Epithelial cell of esophagus (primary cell): ENCODE results near the gene GPATCH4.
"Not testable (repeated sequence)": the region's sequence is repeated elsewhere in the genome, so short reads cannot be mapped to it uniquely, and the experiment has no call there.

Experiments
- DNase-seq: peaks from one replicate; pipeline ENCODE4 v3.0.0; 2010; ENCODE audit warnings: low read depth
- H3K4me3 ChIP-seq: 2 replicates; pipeline ENCODE4 v1.5.1; 2011; ENCODE audit warnings: mild to moderate bottlenecking, low read length, control low read depth
- TF ChIP-seq, protein P1 (sequence below): IDR thresholded peaks from 2 replicates; pipeline ENCODE4 v1.5.1; 2011; ENCODE audit warnings: low read depth, mild to moderate bottlenecking, low read length, control low read depth, inconsistent platforms; ENCODE audit not compliant: insufficient read depth; ENCODE audit errors: missing control alignments

Gene GPATCH4

DNA sequence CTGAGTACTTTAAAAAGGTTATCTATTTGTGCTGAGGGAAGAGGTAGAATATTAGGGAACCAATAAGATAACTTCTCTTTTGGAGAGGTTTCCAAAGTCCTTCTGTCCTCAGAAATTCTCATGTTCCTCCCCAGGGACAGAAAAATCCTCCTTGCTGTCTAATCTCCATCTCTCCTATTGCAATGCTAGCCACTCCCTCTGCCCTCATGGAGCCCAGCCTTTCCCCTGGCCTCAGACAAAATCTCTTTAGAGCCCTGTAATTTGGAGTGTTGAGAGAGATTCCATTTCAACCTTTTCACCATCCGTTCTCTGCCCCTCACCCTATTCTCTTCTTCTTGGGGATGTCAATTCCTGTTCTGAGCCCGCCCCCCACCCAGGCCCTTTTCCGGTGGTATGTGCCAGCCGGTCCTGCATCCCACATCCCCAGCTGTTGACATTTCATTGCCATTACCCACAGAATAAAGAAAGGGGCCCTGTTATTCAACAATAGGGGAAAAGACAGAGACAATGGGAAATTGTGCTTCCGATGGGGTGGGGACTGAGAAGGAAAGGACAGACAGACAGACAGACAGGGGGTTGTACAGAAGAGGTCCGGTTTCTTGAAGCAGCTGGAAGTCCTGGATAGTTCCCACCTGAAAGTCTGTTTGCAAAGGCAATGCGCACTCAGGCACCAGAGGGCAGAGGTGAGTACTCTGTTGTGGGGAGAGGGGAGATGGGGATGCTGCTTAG is 17.7 kb upstream of the GPATCH4 start, which contains the start of gene HAPLN2:
Gene HAPLN2, plus strand, starts transcription at position 563 of the 729 bp plus-strand sequence. CDS start 4,076 bp downstream, outside the sequence.
- TF ChIP-seq, protein P1, sequence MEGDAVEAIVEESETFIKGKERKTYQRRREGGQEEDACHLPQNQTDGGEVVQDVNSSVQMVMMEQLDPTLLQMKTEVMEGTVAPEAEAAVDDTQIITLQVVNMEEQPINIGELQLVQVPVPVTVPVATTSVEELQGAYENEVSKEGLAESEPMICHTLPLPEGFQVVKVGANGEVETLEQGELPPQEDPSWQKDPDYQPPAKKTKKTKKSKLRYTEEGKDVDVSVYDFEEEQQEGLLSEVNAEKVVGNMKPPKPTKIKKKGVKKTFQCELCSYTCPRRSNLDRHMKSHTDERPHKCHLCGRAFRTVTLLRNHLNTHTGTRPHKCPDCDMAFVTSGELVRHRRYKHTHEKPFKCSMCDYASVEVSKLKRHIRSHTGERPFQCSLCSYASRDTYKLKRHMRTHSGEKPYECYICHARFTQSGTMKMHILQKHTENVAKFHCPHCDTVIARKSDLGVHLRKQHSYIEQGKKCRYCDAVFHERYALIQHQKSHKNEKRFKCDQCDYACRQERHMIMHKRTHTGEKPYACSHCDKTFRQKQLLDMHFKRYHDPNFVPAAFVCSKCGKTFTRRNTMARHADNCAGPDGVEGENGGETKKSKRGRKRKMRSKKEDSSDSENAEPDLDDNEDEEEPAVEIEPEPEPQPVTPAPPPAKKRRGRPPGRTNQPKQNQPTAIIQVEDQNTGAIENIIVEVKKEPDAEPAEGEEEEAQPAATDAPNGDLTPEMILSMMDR = peak; percentile 67
- DNase-seq = peak; percentile 46
- no peak within 1 kb of the TSS for H3K4me3 ChIP-seq

DNA sequence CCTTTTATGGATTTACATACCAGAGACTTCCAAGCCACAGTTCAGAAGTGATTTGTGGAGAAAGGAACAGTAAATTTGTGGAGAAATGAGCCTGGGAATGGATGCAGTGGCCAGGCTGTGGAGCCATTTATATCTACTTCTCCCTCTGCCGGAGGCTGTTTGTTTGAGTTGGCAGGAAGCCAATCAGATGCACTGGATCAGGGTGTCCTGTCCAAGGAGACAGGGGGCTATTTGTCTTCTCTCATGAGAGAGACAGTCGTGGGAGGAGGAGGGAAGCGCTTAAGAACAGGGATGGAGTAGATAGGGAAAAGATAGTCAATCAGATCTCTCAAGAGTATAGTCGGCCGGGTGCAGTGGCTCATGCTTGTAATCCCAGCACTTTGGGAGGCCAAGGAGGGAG is 15.2 kb upstream of the GPATCH4 start:
- TF ChIP-seq, protein P1 = no peak
- DNase-seq = no peak
- no peak overlapping the region for H3K4me3 ChIP-seq

DNA sequence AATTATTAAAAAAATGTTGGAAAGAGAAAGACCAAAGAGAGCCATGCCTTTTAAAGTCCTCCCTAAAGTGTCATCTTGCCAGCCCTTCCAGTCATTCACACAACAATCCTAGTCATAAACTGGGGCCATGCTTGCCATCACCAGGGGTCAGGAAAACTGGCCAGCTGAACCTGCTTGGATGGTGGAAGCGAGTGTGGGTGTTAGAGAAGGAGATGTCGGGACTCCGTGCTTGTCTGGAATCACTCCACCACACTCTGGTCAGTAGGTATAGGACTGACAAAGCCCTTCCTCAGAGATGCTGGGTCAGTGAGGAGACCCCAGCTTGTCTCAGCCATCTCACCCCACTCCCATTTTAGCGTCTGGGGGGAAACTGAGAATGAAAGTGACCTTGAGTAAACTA is 14.7 kb upstream of the GPATCH4 start:
- H3K4me3 ChIP-seq = no peak overlapping the region
- DNase-seq = no peak
- TF ChIP-seq, protein P1 = no peak

DNA sequence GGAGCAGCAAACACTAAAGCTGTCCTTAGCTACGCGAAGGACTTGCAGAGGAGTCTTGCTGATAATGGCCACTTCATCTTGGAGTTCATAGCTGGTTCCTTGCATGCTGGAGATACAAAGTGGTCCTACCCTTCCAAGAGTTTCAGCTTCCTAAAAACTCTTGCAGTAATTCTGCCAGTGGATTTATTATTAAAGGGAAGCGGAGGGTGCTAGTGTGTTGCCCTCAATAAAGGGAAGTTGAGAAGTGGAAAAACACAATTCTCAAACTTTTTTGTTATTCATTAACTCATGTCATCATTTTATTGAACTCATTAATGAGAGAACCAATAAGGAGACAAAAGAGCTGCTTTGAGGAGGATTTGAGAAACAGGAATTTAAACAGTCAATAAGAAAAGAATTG is 11.4 kb upstream of the GPATCH4 start:
- TF ChIP-seq, protein P1 = no peak
- no peak for DNase-seq
- no peak overlapping the region for H3K4me3 ChIP-seq

DNA sequence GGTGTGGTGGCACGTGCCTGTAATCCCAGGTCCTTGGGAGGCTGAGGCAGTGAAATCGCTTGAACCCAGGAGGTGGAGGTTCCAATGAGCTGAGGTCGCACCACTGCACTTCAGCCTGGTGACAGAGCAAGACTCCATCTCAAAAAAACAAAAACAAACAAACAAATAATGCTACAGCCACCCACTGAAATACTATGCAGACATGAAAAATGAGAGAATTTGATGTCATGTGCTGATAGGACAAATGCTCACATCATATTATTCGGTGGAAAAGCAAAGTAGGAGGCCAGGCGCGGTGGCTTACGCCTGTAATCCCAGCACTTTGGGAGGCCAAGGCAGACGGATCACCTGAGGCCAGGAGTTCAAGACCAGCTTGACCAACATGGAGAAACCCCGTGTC is 8.8 kb upstream of the GPATCH4 start:
- DNase-seq, H3K4me3 ChIP-seq: not testable (repeated sequence)

DNA sequence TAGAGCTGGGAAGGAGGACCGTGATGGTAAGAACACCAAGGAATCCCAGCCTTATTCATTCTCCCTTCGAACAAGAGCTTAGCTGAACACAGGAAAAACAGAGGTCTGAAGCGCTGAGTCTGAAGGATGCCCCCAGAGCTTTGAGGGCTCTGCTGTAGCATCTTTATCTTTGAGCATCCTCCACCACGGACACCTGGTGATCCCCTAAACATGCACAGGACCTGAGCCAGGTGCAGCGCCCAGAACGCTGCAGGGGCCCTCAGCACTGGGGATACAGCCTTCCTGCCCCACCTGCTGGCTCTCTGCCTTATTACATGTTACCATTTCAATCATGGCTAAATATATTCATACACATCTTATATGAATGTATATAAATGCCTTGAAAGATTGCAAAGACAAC is 7.7 kb upstream of the GPATCH4 start:
- TF ChIP-seq, protein P1 = peak; percentile 74
- DNase-seq = peak; percentile 63
- no peak overlapping the region for H3K4me3 ChIP-seq

DNA sequence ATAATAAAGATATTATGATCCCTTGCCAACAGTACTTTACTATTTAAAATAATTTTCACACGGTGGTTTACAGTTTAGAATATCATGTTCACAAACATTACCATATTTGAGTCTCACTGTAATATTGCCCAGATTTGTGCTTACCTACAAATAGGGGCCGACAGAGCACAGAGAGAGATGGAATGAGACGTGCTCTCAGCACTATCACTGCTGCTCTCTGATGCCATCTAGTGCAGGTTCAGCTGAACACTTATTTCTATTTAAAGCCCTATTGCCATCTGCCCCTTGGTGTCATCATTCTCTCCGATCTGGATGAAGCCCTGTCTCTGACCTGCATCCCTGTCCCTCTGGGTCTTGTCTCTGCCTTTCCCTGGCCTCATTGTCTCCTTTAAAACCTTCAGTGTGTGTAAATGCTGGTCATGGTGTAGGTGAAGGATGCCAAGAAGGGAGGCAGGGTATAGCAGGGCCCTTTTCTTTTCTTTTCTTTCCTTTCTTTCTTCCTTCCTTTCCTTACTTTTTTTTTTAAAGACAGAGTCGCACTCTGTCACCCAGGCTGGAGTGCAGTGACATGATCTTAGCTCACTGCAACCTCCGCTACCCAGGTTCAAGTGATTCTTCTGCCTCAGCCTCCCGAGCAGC is 6.9 kb upstream of the GPATCH4 start:
- DNase-seq = peak; percentile 81
- TF ChIP-seq, protein P1 = peak; percentile 88
- no peak overlapping the region for H3K4me3 ChIP-seq

DNA sequence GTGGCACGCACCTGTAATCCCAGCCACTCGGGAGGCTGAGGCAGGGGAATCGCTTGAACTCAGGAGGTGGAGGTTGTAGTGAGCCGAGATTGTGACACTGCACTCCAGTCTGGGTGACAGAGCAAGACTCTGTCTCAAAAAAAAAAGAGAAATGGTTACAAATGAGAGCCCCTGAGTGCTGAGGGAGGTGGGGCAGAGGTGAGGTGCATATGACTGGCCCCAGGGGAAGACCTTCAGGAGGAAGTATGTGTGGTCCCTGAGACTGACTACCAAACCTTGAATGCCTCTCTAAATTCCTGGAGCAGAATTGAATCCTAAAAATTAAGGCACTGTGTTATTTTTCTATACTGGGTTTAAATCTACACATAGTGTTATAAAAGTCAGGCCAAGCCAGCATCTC is 6.1 kb upstream of the GPATCH4 start:
- not testable (repeated sequence) for DNase-seq, H3K4me3 ChIP-seq
